Body of pancreas (tissue), 4 donors: ENCODE data around the gene FAM9A. TPM values are rescaled to one million over a fixed set of nuclear protein-coding genes. Genes with fewer than 3 reads are reported as not detected.
A peak's percentile ranks its signal among the peaks of the same experiment; 100 is the strongest.

ENCODE experiments used
- ATAC-seq: fragments of 150-250 bp; one replicate; pipeline ENCODE4 v1.9.1; 2016
- DNase-seq, 4 donors: peaks; one replicate each; pipeline ENCODE4 v3.0.0-alpha.2; 2019
- H3K27ac ChIP-seq, 4 donors: fragments of 200-600 bp; sonication (generic); 1 replicate in 3 of 4; 2 replicates in 1 of 4; pipeline versions ENCODE4 v1.5.1 to v1.6.1; 2016 to 2019; ENCODE audit warnings: mild to moderate bottlenecking in 1 of 4, mixed read lengths in 1 of 4, moderate library complexity in 1 of 4
- H3K27me3 ChIP-seq, 2 donors: fragments of 200-600 bp; sonication (generic); one replicate each; pipeline ENCODE4 v1.6.0; 2016; ENCODE audit warnings: mild to moderate bottlenecking in 1 of 2
- H3K36me3 ChIP-seq, 2 donors: fragments of 200-600 bp; sonication (generic); replicated peaks in 1 of 2; 2 replicates each; pipeline ENCODE4 v1.5.1; 2016; ENCODE audit warnings: low read depth in 2 of 2; ENCODE audit not compliant: insufficient read depth in 1 of 2
- H3K4me1 ChIP-seq: fragments of 200-600 bp; sonication (generic); one replicate; pipeline ENCODE4 v1.6.0; 2016
- H3K4me3 ChIP-seq, 2 donors: fragments of 200-600 bp; sonication (generic); 1 replicate in 1 of 2; 2 replicates in 1 of 2; pipeline ENCODE4 v1.5.1; 2016 to 2019
- H3K9me3 ChIP-seq, 3 donors: fragments of 200-600 bp; sonication (generic); 1 replicate in 2 of 3; 2 replicates in 1 of 3; pipeline ENCODE4 v1.5.1; 2016
- POLR2A ChIP-seq, 3 donors: fragments of 450-650 bp; IDR thresholded peaks; one replicate each; pipeline ENCODE4 v1.6.1; 2016; ENCODE audit warnings: antibody characterized with exemption in 3 of 3, mild to moderate bottlenecking in 2 of 3
- WGBS, 2 donors: methylation state at CpG; one replicate each; pipeline ENCODE4 v1.1.5; 2017; 5-methylcytosine and 5-hydroxymethylcytosine counted together
- intact Hi-C: fragments of 100-400 bp; cut with DNase I; formaldehyde crosslinking; loops from one replicate; pipeline ENCODE4 v1.15.1; 2023
- total RNA-seq, 2 donors: library from RNA; depleted of rRNA; stranded (reverse); fragments of >200 nt; gene quantifications; one replicate each; pipeline ENCODE4 v1.1.0, GENCODE V29; 2016
- TF ChIP-seq, protein P1 (sequence below), 7 experiments: fragments of 450-650 bp in 4 of 7; fragments of 200-600 bp in 3 of 7; sonication (generic) in 3 of 7; IDR thresholded peaks; one replicate each; pipeline ENCODE4 v1.5.1; 2016 to 2019; ENCODE audit warnings: antibody characterized with exemption in 7 of 7

Gene FAM9A
- total RNA-seq, 2 donors from 2014 or later = not detected

GRCh38 chrX:8749697-8750096, 51.5 kb downstream of the FAM9A start:
- no peak for TF ChIP-seq POLR2A (IDR thresholded peaks at IDR 0.05)
- TF ChIP-seq, protein P1, sequence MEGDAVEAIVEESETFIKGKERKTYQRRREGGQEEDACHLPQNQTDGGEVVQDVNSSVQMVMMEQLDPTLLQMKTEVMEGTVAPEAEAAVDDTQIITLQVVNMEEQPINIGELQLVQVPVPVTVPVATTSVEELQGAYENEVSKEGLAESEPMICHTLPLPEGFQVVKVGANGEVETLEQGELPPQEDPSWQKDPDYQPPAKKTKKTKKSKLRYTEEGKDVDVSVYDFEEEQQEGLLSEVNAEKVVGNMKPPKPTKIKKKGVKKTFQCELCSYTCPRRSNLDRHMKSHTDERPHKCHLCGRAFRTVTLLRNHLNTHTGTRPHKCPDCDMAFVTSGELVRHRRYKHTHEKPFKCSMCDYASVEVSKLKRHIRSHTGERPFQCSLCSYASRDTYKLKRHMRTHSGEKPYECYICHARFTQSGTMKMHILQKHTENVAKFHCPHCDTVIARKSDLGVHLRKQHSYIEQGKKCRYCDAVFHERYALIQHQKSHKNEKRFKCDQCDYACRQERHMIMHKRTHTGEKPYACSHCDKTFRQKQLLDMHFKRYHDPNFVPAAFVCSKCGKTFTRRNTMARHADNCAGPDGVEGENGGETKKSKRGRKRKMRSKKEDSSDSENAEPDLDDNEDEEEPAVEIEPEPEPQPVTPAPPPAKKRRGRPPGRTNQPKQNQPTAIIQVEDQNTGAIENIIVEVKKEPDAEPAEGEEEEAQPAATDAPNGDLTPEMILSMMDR (IDR thresholded peaks at IDR 0.05) = no peak
- Histone ChIP-seq H3K4me3 (no peak overlapping the region), H3K27ac (no peak overlapping the region), H3K9me3 (no peaks in the 10 kb centered on the region), H3K27me3 (no peaks in the 10 kb centered on the region), H3K36me3 (no peaks in the 10 kb centered on the region), H3K4me1 (no peaks in the 10 kb centered on the region)
- intact Hi-C loops = no loop called here
- DNase-seq (no peak), ATAC-seq (no peak)

GRCh38 chrX:8748855-8749254, 52.3 kb downstream of the FAM9A start:
- no peaks in the 10 kb centered on the region for H3K4me1 ChIP-seq
- no peak overlapping the region for H3K27ac ChIP-seq
- no peak for TF ChIP-seq POLR2A (IDR thresholded peaks at IDR 0.05)
- TF ChIP-seq, protein P1 (IDR thresholded peaks at IDR 0.05) = peak; percentile 17 to 48 (median 35)
- DNase-seq (peak in 1 of 4 donors; percentile 4), ATAC-seq (no peak)
- H3K4me3 ChIP-seq = no peak overlapping the region
- 3 to 5% methylated on average over 6 of the region's 6 CpGs for WGBS, 2 donors
- intact Hi-C loops = no loop called here
- no peaks in the 10 kb centered on the region for H3K9me3 ChIP-seq
- no peaks in the 10 kb centered on the region for H3K27me3 ChIP-seq
- no peaks in the 10 kb centered on the region for H3K36me3 ChIP-seq

- 37 to 42% methylated on average over 6 of the region's 11 CpGs for WGBS, 2 donors
- H3K9me3 ChIP-seq = no peaks in the 10 kb centered on the region
- H3K27me3 ChIP-seq = no peaks in the 10 kb centered on the region
- no peak overlapping the region for H3K27ac ChIP-seq
- no peak overlapping the region for H3K4me3 ChIP-seq
- H3K4me1 ChIP-seq = no peaks in the 10 kb centered on the region
- H3K36me3 ChIP-seq = no peaks in the 10 kb centered on the region
- DNase-seq (peak; percentile 45 to 79 (median 63)), ATAC-seq (no peak)
- intact Hi-C loops = no loop called here
- no peak for TF ChIP-seq POLR2A (IDR thresholded peaks at IDR 0.05)
- TF ChIP-seq, protein P1 (IDR thresholded peaks at IDR 0.05) = peak; percentile 39 to 66 (median 54)
Observed at GRCh38 chrX:8743126-8743732, 58.0 kb downstream of the FAM9A start.

DNA sequence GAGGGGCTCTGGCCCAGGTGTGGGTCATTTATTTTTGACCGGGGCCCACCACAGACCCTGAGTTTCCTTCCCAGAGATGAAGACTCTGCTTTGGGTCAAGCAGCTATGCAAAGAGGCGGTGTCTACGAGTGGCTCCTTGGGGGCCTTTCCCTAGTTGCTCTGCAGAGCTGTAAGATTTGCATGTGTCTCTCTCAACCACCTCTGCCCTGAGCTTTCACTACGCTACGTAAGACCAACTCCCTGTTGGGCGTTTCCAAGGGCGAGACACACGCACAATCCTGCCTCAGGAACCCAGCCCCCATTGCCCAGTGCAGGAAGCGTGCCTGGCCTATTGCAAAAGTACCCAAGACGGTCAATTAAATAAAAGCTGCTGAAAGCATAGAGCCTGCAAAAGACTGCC, 59.2 kb downstream of the FAM9A start:
- ATAC-seq (no peak), DNase-seq (no peak)
- 76 to 79% methylated on average over 5 to 10 of the region's 10 CpGs for WGBS, 2 donors
- H3K4me3 ChIP-seq = no peak overlapping the region
- no peak overlapping the region for H3K27ac ChIP-seq
- intact Hi-C loops = no loop called here
- TF ChIP-seq POLR2A (IDR thresholded peaks at IDR 0.05) = no peak
- TF ChIP-seq, protein P1 (IDR thresholded peaks at IDR 0.05) = no peak
- no peaks in the 10 kb centered on the region for H3K9me3 ChIP-seq
- no peaks in the 10 kb centered on the region for H3K27me3 ChIP-seq
- no peaks in the 10 kb centered on the region for H3K36me3 ChIP-seq
- no peaks in the 10 kb centered on the region for H3K4me1 ChIP-seq

Other genes starting within 250 kb of the FAM9A start
- under 1 TPM in 1 of 2 donors, not detected in 1; 0.52 TPM for gene ANOS1, start 69.2 kb downstream of the FAM9A start, total RNA-seq
- not detected for gene FAM9B, start 232.7 kb upstream of the FAM9A start, total RNA-seq